Skin epidermis (tissue), 12 donors: Measurements from ENCODE around the gene KPNA1.

Source experiments
- H3K27ac ChIP-seq, 21 experiments: fragments of 200-600 bp; sonication (generic) in 11 of 21; one replicate each; pipeline ENCODE4 v1.5.0; 2020; ENCODE audit warnings: mild to moderate bottlenecking in 3 of 21, inconsistent platforms in 2 of 21, moderate library complexity in 2 of 21
- H3K4me3 ChIP-seq, 7 experiments: fragments of 200-600 bp; sonication (generic) in 2 of 7; one replicate each; pipeline ENCODE4 v1.5.0; 2020; ENCODE audit warnings: inconsistent platforms in 2 of 7, mild to moderate bottlenecking in 2 of 7, moderate library complexity in 1 of 7

Gene KPNA1

DNA sequence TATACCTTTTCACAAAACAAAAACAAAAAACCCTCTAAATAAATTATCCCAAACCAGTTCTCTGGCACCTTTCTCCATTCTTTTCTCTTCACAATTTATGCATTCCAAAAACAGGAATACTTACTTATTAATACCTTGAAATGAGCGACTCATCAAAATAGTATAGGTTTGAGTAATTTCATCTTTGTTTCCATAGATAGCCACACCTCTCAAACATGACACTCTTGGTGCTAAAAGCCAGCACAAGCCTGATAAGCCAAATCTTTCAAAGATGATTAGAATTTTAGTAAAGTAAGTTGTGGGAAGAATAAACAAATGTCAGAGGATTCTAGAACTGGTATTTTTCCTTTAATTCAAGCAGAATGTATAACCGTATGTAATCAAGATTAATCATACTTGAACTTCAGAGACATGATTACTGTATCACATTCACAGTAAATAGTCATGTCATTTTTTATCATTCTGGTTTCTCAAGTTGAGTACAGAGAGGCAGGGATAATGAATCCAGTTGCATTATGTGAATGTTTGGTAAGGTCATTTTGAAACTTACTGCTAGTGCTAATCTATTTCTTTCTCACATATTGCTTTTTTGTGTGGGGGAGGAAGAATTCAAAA lies 86.8 kb downstream of the KPNA1 start:
- H3K4me3 ChIP-seq, result no peak overlapping the region
- no peak overlapping the region for H3K27ac ChIP-seq

DNA sequence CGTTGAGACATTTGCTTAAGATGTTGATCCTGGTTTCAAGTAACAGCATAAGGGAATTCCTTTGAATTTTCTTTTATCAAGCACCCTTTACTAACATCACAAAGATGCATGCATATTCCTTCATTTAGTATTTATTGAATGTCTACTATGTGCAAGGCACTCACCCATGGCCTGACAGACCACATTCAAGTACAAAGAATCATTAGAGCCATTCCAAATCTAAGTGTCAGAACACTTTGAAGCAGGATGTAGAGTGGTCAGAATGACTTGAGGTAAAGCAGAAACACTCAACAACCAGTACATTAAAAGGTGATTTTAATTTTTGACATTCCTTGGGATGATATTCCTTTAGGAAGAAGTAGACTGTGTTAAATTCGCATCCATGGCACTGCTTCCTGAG lies 92.9 kb downstream of the KPNA1 start:
- H3K27ac ChIP-seq, result no peak overlapping the region
- no peak overlapping the region for H3K4me3 ChIP-seq

DNA sequence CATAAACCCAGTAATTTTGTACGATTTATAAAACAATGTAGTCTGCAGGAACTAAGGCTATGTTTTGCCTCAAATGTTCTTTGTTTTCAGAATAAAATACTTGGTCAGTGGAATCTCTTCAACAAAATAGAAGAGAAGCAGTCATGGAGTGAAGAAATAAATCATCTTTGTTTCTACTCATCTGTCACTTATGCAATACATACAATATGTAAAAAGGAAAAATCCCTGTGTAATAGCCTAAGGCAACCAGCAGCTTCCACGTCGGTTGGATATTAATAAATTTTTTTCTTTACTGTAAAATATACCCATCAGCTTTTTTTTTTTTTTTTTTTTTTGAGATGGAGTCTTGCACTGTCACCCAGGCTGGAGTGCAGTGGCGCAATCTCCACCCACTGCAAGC lies 93.6 kb downstream of the KPNA1 start:
- Histone ChIP-seq H3K27ac (no peak overlapping the region), H3K4me3 (no peak overlapping the region)

DNA sequence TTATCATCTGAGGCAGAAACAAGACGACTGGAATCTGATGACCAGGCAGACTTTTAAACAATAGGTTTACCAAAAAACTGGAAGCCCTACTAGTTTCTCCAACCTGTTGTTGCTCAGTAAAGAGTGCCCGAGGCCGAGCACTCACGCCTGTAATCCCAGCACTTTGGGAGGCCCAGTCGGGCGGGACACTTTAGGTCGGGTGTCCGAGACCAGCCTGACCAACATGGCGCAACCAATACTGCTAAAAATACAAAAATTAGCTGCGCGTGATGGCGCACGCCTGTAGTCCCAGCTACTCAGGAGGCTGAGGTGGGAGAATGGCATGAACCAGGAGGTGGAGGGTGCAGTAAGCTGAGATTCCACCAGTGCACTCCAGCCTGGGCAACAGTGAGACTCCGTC lies 97.8 kb downstream of the KPNA1 start:
- H3K4me3 ChIP-seq, result peak overlapping the region; percentile 53 to 79 (median 70)
- peak overlapping the region in 19 of 21 experiments; percentile 74 to 96 (median 90) for H3K27ac ChIP-seq

DNA sequence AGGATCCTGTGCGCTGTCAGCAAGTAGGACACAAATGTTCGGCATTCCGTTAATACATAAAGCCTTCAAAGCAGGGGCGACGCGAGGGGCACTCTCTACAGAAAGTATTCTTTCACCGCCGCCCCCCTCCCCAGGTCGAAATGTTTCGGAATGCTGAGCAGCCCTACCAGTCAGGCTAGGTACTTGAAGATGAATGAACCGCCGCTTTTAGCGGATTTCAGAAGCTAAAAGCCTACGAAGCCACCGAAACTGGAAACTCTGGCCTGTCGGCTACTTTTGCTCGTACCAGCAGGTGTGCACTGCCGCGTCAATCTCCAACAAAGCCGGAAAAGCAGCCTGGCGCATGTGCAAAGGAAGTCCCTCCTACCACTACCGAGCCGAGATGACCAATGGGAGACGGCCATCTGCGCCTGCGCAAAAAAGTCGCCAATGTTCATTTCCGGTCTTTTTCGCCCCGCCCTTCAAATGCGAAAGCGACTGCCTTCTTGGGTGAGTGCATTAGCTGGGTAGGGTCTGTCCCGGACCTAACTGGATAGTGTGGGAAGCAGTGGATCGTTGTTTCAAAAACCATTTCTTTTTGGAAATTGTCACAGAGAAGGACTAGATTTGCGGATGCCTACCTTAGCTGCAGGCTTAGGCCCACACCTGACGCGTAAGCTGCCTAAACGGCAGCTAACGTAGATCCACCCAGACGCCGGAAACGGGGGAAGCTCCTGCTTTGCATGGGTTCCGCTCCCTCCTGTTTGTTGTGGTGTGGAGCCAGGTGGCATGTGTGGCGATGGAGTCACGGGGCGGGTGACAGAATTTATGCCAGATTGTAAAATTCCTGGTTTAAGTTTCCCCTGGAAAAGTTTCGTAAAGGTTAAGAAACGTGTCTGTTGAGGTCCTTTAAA lies 98.7 kb downstream of the KPNA1 start, which contains the start of gene WDR5B:
Gene WDR5B, minus strand, starts transcription at position 301 of the 893 bp plus-strand sequence. CDS start 534 bp downstream, outside the sequence.
- Histone ChIP-seq H3K4me3 (peak within 1 kb of the TSS; percentile 53 to 79 (median 70)), H3K27ac (peak within 1 kb of the TSS; percentile 37 to 96 (median 90))

DNA sequence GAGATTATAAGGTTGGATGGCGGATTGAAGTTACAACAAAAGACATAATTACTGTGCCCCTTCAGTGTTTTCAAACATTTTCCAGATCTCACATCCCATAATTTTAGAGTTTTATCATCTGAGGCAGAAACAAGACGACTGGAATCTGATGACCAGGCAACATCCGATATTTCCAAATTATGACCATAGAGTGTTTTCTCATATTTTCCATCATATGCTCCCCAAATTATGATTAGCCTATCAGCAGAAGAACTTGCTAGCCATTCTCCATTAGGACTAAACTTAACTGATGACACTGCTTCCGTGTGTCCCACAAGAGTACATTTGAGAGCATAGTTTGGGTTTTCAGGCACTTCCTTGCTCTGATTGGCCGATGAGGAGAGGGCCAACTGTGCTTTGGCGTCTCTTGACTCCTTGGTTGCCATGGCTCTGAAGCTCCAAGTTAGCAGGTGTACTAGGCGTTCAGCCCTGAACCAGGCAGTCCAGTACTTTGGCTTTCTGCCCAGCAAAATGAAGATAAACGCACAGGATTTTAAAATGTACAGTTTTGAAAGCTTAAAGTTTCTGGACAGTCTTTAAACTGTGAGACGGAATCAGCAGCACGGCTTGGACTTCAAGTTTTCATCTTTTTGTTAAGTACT lies 99.5 kb downstream of the KPNA1 start:
- peak overlapping the region in 20 of 21 experiments; percentile 74 to 96 (median 90) for H3K27ac ChIP-seq
- H3K4me3 ChIP-seq, result peak overlapping the region; percentile 53 to 79 (median 70)

DNA sequence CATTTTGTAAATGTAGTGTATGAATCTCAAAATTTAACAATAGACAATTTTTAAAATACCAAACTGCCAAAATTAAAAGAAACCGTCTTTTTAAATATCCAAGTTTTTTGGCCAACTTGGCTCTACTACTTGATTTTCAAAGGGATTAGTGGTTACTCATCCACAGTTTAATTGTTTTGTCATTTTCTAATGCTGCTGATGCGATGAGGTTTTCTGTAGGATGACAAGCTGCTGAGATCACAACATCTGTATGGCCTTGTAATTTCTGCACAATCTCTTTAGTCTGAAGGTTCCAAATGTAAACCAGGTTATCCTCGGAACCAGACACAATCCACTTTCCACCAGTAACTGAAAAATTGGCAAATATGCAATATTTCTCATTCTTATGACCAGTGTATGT lies 100.3 kb downstream of the KPNA1 start:
- Histone ChIP-seq H3K27ac (peak overlapping the region in 1 of 21 experiments; percentile 88), H3K4me3 (no peak overlapping the region)

DNA sequence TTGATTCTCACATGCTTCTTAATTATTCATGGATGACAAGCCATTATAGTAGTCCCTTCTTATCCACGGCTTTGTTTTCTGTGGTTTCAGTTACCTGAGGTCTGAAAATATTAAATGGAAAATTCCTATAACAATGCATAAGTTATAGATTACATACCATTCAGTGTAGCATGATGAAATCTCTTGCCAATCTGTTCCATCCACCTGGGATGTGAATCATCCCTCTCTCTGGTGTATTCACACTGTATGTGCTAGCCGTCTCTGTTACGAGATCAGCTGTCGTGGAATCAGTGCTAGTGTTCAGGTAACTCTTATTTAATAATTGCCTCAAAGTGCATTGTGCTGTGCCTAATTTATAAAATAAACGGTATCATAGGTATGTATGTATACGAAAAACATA lies 104.1 kb downstream of the KPNA1 start:
- Histone ChIP-seq H3K27ac (no peak overlapping the region), H3K4me3 (no peak overlapping the region)

DNA sequence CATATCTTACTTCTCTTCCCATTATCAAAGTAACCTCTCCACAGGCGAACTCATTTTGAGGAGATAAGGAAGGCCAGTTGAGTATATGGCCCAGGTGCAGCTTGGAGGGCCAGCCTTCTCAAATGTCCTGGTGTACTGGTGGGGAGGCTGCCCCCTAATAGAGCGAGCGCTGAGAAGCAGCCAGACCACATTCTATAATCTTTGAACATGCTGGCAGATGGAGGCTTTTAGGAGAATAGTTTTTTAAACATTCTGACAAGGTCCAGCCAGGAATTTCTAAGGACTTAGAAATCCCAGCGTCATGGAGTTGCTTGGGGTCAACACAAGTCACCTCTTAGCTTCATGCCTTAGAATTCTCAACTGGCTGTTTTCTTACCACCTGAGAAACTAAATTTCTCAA lies 104.6 kb downstream of the KPNA1 start:
- Histone ChIP-seq H3K4me3 (no peak overlapping the region), H3K27ac (peak overlapping the region in 4 of 21 experiments; percentile 2 to 49 (median 42))

DNA sequence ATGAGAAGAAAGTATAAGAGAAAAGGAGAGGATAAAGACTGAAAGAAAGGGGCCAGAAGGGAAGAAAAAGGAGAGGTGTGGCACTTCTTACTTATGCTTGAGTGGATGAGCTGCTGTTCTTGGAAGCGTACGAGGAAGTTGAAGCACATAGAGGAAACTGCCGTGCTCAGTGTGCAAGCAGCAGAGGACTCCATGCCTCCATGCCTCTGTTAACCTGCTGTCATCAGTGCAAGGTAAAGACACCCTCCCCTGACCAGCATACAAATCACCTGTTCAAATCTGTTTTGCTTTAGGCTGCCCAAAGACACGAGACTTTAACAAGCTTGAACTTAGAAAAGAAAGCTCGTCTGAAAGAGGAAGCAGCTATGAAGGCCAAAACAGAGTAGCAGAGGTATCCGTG lies 105.3 kb downstream of the KPNA1 start:
- no peak overlapping the region for H3K4me3 ChIP-seq

DNA sequence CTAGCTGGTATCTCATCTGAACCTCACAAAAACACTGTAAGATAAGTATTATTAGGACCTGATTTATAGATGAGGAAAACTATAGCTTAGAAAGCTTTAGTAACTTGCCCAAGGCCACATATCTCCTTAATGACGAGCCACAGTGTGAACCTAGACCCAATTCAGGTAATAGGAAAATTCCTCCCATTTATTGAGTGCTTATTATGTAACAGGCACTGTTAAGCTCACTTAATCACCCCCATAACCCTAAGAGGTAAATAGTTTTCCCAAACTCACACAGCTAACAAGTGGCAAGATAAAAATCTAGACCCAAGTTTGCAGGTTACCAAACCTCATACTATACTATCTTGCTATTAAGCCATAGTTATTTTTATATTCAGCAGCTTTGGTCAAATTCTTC lies 106.8 kb downstream of the KPNA1 start:
- Histone ChIP-seq H3K4me3 (no peak overlapping the region), H3K27ac (no peak overlapping the region)

More for the DNA sequence above, 105.3 kb downstream of the KPNA1 start:
- H3K27ac ChIP-seq, result peak overlapping the region in 5 of 21 experiments; percentile 2 to 49 (median 37)

DNA sequence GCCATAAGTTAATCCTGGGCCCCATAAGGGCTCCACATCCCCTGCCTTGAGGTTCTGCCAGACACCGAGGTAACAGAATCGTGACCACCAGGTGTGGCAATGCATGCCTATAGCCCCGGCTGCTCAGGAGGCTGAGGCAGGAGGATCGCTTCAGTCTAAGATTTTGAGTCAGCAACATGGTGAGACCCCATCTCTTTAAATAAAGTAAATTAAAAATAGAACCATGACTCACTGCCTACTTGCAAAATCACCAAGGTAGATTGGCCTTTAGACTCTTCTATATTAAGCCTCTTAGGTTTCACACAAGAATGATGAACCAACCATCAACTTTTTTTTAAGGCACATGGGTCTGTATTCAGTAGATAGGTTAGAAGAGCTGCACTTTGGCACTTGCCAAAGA lies 108.5 kb downstream of the KPNA1 start:
- Histone ChIP-seq H3K27ac (no peak overlapping the region), H3K4me3 (no peak overlapping the region)

DNA sequence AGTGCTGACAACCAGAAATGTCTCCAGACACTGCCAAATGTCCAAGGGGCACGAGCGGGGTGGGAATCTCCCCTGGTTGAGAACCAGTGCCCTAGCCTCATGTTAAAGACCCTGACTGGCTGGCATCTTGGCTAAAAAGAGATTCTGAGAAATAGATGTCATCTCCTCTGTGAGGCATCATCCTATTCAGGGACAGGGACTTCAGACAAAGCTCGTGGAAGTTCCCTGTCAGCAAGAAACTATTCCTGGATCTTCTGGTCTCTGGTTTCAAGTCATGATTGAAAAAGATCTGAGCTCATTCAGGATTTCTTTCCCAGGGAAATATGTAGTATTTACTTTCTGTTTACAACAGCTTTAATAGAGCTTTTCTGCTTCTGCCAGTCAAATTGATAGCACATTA lies 109.7 kb downstream of the KPNA1 start:
- no peak overlapping the region for H3K4me3 ChIP-seq
- H3K27ac ChIP-seq, result peak overlapping the region in 1 of 21 experiments; percentile 12

DNA sequence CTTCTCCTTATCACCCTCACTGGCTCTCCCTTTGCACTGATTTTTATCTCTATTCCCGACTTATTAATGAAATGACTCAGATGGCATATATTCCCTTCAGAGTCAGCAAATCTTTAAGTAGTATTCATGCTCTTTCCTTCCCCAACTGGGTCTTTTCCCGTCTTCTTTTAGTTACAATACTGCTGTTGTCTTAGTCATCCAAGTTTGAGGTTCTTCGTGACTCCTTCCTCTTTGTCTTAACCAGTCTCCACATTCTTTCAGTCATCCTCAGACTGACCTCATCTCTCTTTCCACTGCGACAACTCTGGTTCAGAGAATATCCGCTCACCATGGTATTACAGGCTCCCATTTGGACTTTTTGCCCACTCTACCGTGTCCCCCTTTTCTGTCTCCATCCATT lies 111.2 kb downstream of the KPNA1 start:
- no peak overlapping the region for H3K27ac ChIP-seq

DNA sequence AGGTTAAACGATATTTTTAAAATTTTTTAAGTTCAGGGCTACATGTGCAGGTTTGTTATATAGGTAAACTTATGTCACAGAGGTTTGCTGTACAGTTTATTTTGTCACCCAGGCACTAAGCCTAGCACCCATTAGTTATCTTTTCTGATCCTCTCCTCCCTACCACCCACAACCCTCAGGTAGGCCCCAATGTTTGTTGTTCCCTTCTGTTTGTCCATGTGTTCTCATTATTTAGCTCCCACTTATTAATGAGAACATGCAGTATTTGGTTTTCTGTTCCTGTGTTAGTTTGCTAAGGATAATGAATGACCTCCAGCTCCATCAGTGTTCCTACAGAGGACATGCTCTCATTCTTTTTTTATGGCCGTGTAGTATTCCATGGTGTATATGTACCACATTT lies 115.8 kb downstream of the KPNA1 start:
- Histone ChIP-seq H3K4me3 (no peak overlapping the region), H3K27ac (no peak overlapping the region)

More for the DNA sequence above, 111.2 kb downstream of the KPNA1 start:
- H3K4me3 ChIP-seq, result no peak overlapping the region

DNA sequence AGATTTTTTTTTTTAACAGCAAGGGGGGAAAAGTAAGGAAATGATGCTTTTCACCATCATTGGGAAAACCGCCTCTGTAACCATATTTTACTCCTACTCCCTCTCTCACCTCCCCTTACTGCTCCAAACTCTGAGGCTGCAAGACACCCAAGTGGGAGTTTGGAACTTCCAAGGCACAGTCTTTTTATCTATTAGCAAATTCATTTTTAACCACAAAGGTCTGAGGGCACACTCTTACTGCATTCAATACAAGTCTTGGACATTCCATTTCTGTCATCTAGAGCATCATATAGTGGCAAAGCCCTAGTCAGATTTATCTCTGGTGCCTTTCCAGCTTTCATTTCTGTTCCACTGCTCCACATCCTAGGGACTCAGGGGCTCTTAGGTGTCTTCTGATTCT lies 117.5 kb downstream of the KPNA1 start:
- no peak overlapping the region for H3K4me3 ChIP-seq

DNA sequence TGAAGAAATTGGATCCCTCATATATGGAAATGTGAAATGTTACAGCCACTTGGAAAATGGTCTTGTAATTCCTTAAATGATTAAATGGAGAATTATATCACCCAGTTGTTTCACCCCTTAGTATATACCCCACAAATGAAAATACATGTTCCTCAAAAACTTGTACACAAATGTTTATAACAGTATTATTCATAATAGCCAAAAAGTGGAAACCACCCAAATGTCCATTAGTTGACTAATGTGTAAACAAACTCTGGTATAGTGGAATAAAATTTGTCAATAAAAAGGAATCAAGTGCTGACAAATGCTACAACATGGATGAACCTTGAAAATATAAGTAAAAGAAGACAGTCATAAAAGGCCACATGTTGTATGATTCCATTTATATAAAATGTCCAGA lies 118.2 kb downstream of the KPNA1 start:
- H3K27ac ChIP-seq, result no peak overlapping the region
- H3K4me3 ChIP-seq, result no peak overlapping the region

More for the DNA sequence above, 117.5 kb downstream of the KPNA1 start:
- H3K27ac ChIP-seq, result no peak overlapping the region

DNA sequence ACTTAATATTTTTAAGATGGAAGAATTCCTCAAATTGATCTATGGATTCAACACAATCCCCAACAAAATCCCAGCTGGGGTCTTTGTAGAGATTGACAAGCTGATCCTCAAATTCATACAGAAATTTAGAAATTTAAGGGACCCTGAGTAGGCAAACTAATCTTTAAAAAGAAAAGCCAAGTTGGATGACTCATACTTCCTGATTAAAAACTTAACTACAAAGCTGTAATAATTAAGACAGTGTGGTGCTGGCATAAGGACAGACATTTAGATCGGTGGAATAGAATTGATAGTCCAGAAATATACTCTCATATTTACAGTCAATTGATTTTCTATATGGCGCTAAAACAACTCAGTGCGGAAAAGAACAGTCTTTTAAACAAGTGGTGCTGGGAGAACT lies 119.2 kb downstream of the KPNA1 start:
- no peak overlapping the region for H3K27ac ChIP-seq
- no peak overlapping the region for H3K4me3 ChIP-seq

DNA sequence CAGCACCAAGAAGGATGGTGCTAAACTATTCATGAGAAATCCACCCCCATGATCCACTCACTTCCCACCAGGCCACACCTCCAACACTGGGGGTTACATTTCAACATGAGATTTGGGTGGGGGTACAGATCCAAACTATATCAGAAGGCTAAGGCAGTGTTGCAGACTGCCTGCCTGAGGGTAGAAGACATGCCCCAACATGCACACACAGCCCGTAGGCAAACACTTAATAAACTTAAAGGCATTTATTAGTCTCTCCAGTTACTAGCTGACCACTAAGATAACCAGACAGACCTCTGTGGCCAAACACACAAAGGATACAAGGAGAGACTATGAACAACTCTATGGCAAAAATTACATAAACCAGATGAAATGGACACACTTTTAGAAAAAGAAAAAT lies 120.6 kb downstream of the KPNA1 start:
- H3K27ac ChIP-seq, result peak overlapping the region in 1 of 21 experiments; percentile 19
- H3K4me3 ChIP-seq, result no peak overlapping the region
